Measurements from ENCODE around the gene OR5AC2.

OR5AC2 gene

GRCh38 chr3:98109807-98110549 lies 23.0 kb downstream of the OR5AC2 start:
- TF ChIP-seq CTCF (conservative IDR thresholded peaks at IDR 0.05; ENCODE audit: low read depth, low read length) = no peak
- H3K4me3 ChIP-seq (IDR thresholded peaks at IDR 0.05; ENCODE audit: insufficient read depth, low read depth, low read length) = no peak overlapping the region
- H4K20me1 ChIP-seq (ENCODE audit: insufficient read depth) = no peaks in the 10 kb centered on the region
- H3K27me3 ChIP-seq (ENCODE audit: insufficient read depth, low read depth) = no peaks in the 10 kb centered on the region
- H3K79me2 ChIP-seq (ENCODE audit: insufficient read depth, low read depth) = no peaks in the 10 kb centered on the region
- no peak overlapping the region for H3K9ac ChIP-seq
- H3K4me2 ChIP-seq = no peak overlapping the region
- H3K36me3 ChIP-seq (ENCODE audit: insufficient read depth) = no peaks in the 10 kb centered on the region
- no peak overlapping the region for H2AFZ ChIP-seq (ENCODE audit: low read depth)
- H3K27ac ChIP-seq = no peak overlapping the region
- no peaks in the 10 kb centered on the region for H3K4me1 ChIP-seq (ENCODE audit: low read depth, poor library complexity, severe bottlenecking)

- Histone ChIP-seq H3K27me3 (ENCODE audit: insufficient read depth, low read depth) (no peaks in the 10 kb centered on the region), H3K27ac (no peak overlapping the region), H3K79me2 (ENCODE audit: insufficient read depth, low read depth) (no peaks in the 10 kb centered on the region), H4K20me1 (ENCODE audit: insufficient read depth) (no peaks in the 10 kb centered on the region), H3K4me2 (no peak overlapping the region), H3K9ac (no peak overlapping the region), H3K4me3 (IDR thresholded peaks at IDR 0.05; ENCODE audit: insufficient read depth, low read depth, low read length) (no peak overlapping the region), H3K36me3 (ENCODE audit: insufficient read depth) (no peaks in the 10 kb centered on the region), H3K4me1 (ENCODE audit: low read depth, poor library complexity, severe bottlenecking) (no peaks in the 10 kb centered on the region), H2AFZ (ENCODE audit: low read depth) (no peak overlapping the region)
- no peak for TF ChIP-seq CTCF (conservative IDR thresholded peaks at IDR 0.05; ENCODE audit: low read depth, low read length)
Observed at GRCh38 chr3:98110550-98110908, 23.6 kb downstream of the OR5AC2 start.

GRCh38 chr3:98114264-98114663 lies 27.3 kb downstream of the OR5AC2 start:
- no peaks in the 10 kb centered on the region for H3K4me1 ChIP-seq (ENCODE audit: low read depth, poor library complexity, severe bottlenecking)
- no peaks in the 10 kb centered on the region for H3K79me2 ChIP-seq (ENCODE audit: insufficient read depth, low read depth)
- no peak overlapping the region for H3K4me3 ChIP-seq (IDR thresholded peaks at IDR 0.05; ENCODE audit: insufficient read depth, low read depth, low read length)
- TF ChIP-seq CTCF (conservative IDR thresholded peaks at IDR 0.05; ENCODE audit: low read depth, low read length) = no peak
- no peak overlapping the region for H2AFZ ChIP-seq (ENCODE audit: low read depth)
- no peak overlapping the region for H3K9ac ChIP-seq
- no peaks in the 10 kb centered on the region for H3K27me3 ChIP-seq (ENCODE audit: insufficient read depth, low read depth)
- no peak overlapping the region for H3K27ac ChIP-seq
- H3K4me2 ChIP-seq = no peak overlapping the region
- H4K20me1 ChIP-seq (ENCODE audit: insufficient read depth) = no peaks in the 10 kb centered on the region
- no peaks in the 10 kb centered on the region for H3K36me3 ChIP-seq (ENCODE audit: insufficient read depth)

GRCh38 chr3:98115717-98116116 lies 28.7 kb downstream of the OR5AC2 start:
- Histone ChIP-seq H3K9ac (no peak overlapping the region), H3K79me2 (ENCODE audit: insufficient read depth, low read depth) (no peaks in the 10 kb centered on the region), H3K4me3 (IDR thresholded peaks at IDR 0.05; ENCODE audit: insufficient read depth, low read depth, low read length) (no peak overlapping the region), H3K4me2 (no peak overlapping the region), H3K4me1 (ENCODE audit: low read depth, poor library complexity, severe bottlenecking) (no peaks in the 10 kb centered on the region), H3K36me3 (ENCODE audit: insufficient read depth) (no peaks in the 10 kb centered on the region), H4K20me1 (ENCODE audit: insufficient read depth) (no peaks in the 10 kb centered on the region), H2AFZ (ENCODE audit: low read depth) (no peak overlapping the region), H3K27ac (no peak overlapping the region), H3K27me3 (ENCODE audit: insufficient read depth, low read depth) (no peaks in the 10 kb centered on the region)
- no peak for TF ChIP-seq CTCF (conservative IDR thresholded peaks at IDR 0.05; ENCODE audit: low read depth, low read length)
